Measurements from ENCODE around the gene SIGLEC7. TPM values are rescaled to one million over a fixed set of nuclear protein-coding genes. Genes with fewer than 3 reads are reported as not detected.

Gene SIGLEC7
- total and polyA plus RNA-seq, 10 of the 15 experiments (the other 5 are each of a cell fraction or from before 2014, with no cell fraction given), result 0.15 TPM; not detected in 9

DNA sequence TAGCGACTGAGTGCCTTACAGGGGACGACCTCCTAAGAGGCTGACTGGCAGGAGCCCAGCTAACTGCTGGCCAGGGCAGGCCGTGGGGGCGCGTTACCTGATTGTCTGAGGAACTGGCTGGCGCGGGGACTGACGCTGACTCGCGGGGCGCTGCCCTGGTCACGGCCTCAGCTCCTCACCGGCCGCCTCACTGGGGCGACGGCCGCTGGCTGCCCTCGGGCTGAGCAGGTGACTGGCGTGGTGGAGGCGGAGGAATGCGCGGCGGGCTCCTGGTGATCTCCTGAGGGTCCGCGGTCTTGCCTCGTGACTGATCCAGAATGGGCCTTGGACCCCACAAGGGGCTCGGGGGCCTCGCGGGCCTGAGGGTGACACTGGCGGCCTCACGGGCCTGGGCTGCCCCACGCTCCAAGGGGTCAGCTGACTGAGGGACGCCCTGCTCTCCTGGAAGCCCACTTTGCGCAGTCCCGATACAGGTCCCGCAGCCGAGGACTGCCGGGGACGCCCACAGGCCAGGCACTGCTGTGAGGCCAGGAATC is 39.3 kb downstream of the SIGLEC7 start (continued):
- TF ChIP-seq ELK1 (IDR thresholded peaks at IDR 0.05; ENCODE audit: low read depth, low read length), result no peak

DNA sequence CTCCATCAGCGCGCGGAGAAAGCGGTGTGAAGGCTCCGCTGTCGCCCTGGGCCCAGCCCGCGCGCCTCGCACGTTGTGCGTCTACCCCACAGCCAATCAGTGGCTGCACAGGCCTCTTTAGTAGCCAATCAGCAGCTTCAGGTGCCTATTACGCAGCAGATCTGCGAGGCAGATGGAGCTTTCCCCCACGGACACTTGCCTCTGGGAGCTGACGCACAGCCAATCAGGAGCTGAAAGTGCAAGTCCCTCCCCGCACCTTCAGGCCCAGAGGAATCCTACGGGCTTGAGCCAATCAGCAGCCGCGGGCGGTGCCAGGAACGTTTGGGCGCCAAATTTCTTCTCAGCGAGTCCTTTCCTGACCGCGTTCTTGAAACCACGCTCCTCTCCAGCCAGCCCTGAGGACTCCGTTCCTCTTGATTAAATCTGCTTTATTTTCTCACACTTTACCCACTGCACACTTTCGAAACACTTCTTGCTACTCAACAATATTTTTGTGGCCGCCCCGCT is 39.9 kb downstream of the SIGLEC7 start:
- H3K27me3 ChIP-seq (replicated peaks in 1 of 2; ENCODE audit: control insufficient read depth in 2 of 2, insufficient read depth in 2 of 2, low read length in 1 of 2), result no peaks in the 10 kb centered on the region; a peak in 1 of 4 replicates
- in situ Hi-C loops (cut with MboI) (no loop called here), intact Hi-C loops (cut with micrococcal nuclease; ENCODE audit: unreplicated experiment) (no loop called here)
- FAIRE-seq, result no peak
- ChIA-PET RAD21 (ENCODE audit: unreplicated experiment) (no interaction called here), SMC1A (ENCODE audit: uncharacterized antibody, unreplicated experiment) (no interaction called here), POLR2A (no interaction called here), CTCF (no interaction called here)
- no peak overlapping the region for H3K27ac ChIP-seq (ENCODE audit: control insufficient read depth, insufficient read depth)
- H4K20me1 ChIP-seq (ENCODE audit: control insufficient read depth, insufficient read depth), result no peaks in the 10 kb centered on the region
- ATAC-seq, result no peak
- H3K9me3 ChIP-seq (replicated peaks; ENCODE audit: control insufficient read depth, insufficient read depth, low read length), result no peaks in the 10 kb centered on the region
- DNase-seq (ENCODE audit: low read depth, low spot score), result no peak
- no peak overlapping the region for H2AFZ ChIP-seq (ENCODE audit: control insufficient read depth, low read depth, low read length)
- no peak overlapping the region for H3K9ac ChIP-seq (ENCODE audit: control insufficient read depth, insufficient read depth, low read length)
- TF ChIP-seq FOS (IDR thresholded peaks at IDR 0.05; ENCODE audit: borderline replicate concordance, extremely low read depth, insufficient read length) (no peak), CHD2 (IDR thresholded peaks at IDR 0.05; ENCODE audit: borderline replicate concordance, low read depth, low read length) (no peak), BACH1 (IDR thresholded peaks at IDR 0.05; ENCODE audit: borderline replicate concordance) (no peak), CBX3 (IDR thresholded peaks at IDR 0.05; ENCODE audit: borderline replicate concordance, low read depth) (no peak), PAX5 (IDR thresholded peaks at IDR 0.05; ENCODE audit: borderline replicate concordance, low read depth, low read length) (no peak), NFXL1 (IDR thresholded peaks at IDR 0.05; ENCODE audit: borderline replicate concordance) (no peak)
- TF ChIP-seq, protein P1, sequence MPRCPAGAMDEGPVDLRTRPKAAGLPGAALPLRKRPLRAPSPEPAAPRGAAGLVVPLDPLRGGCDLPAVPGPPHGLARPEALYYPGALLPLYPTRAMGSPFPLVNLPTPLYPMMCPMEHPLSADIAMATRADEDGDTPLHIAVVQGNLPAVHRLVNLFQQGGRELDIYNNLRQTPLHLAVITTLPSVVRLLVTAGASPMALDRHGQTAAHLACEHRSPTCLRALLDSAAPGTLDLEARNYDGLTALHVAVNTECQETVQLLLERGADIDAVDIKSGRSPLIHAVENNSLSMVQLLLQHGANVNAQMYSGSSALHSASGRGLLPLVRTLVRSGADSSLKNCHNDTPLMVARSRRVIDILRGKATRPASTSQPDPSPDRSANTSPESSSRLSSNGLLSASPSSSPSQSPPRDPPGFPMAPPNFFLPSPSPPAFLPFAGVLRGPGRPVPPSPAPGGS (IDR thresholded peaks at IDR 0.05; ENCODE audit: borderline replicate concordance, insufficient read depth, low read depth, low read length, poor library complexity, severe bottlenecking), result no peak
- TF ChIP-seq, protein P2, sequence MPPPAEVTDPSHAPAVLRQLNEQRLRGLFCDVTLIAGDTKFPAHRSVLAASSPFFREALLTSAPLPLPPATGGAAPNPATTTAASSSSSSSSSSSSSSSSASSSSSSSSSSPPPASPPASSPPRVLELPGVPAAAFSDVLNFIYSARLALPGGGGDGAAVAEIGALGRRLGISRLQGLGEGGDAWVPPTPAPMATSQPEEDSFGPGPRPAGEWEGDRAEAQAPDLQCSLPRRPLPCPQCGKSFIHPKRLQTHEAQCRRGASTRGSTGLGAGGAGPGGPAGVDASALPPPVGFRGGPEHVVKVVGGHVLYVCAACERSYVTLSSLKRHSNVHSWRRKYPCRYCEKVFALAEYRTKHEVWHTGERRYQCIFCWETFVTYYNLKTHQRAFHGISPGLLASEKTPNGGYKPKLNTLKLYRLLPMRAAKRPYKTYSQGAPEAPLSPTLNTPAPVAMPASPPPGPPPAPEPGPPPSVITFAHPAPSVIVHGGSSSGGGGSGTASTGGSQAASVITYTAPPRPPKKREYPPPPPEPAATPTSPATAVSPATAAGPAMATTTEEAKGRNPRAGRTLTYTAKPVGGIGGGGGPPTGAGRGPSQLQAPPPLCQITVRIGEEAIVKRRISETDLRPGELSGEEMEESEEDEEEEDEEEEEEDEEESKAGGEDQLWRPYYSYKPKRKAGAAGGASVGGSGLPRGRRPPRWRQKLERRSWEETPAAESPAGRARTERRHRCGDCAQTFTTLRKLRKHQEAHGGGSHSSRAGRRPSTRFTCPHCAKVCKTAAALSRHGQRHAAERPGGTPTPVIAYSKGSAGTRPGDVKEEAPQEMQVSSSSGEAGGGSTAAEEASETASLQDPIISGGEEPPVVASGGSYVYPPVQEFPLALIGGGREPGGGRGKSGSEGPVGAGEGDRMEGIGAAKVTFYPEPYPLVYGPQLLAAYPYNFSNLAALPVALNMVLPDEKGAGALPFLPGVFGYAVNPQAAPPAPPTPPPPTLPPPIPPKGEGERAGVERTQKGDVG (CRISPR knock-in tag; IDR thresholded peaks at IDR 0.05), result no peak
- H3K4me1 ChIP-seq (ENCODE audit: control insufficient read depth, insufficient read depth, low read length), result no peaks in the 10 kb centered on the region
- H3K4me3 ChIP-seq, result no peak overlapping the region
- no peaks in the 10 kb centered on the region for H3K79me2 ChIP-seq (ENCODE audit: control insufficient read depth, insufficient read depth, low read length)
- WGBS (ENCODE audit: insufficient coverage, insufficient replicate concordance, low lambda C conversion rate, missing lambda C conversion rate), result 80% methylated on average over 31 of the region's 31 CpGs
- BruUV-seq (replicated peaks), result no TSS peak
- H3K36me3 ChIP-seq (ENCODE audit: control insufficient read depth in 2 of 2, insufficient read depth in 2 of 2, low read length in 1 of 2), result no peaks in the 10 kb centered on the region
- H3K4me2 ChIP-seq (ENCODE audit: control insufficient read depth, insufficient read depth), result no peak overlapping the region

Data from GM12878 (cell line).